ENCODE measurements around the gene OXLD1. TPM values are rescaled to one million over a fixed set of nuclear protein-coding genes. Genes with fewer than 3 reads are reported as not detected.

The OXLD1 gene
- total RNA-seq, 2 donors from 2014 or later = 19.3 to 19.6 TPM

DNA sequence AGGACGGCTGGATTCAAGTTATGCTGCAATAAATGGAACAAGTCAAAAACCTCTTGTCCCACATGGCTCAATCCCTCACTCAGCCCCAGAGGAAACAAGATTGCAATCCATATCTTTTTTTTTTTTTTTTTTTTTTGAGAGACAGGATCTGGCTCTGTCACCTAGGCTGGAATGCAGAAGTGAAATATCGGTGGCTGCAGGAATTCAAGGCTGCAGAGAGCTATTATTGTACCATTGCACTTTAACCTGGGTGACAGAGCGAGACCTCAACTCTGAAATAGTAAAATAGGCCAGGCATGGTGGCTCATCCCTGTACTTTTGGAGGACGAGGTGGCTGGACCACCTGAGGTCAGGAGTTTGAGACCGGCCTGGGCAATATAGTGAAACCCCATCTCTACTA, 7.4 kb downstream of the OXLD1 start:
- TF ChIP-seq CTCF (IDR thresholded peaks at IDR 0.05) = no peak
- Histone ChIP-seq H3K4me1 (no peaks in the 10 kb centered on the region), H3K9me3 (no peaks in the 10 kb centered on the region), H3K27me3 (no peaks in the 10 kb centered on the region), H3K36me3 (no peaks in the 10 kb centered on the region), H3K4me3 (no peak overlapping the region), H3K27ac (no peak overlapping the region)
- DNase-seq (ENCODE audit: low spot score) = no peak

DNA sequence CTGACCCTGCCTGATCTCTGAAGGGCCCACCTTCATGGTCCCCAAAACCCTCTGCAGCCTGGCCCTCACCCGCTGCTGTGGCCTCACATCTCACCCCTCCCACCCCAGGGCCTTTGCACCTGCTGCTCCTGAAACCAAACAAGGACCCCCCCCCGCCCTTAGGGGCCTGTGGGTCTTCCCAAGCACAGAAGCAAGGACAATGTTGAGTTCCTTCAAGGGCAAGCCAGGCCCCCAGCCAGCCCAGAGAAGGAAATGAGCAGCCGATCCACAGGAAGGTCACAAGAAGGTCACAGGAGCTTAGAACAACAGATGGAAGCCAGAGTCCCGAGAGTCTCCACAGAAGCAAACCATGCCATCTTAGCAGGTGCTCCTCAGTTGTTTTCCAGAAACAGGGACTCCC, 9.6 kb downstream of the OXLD1 start:
- Histone ChIP-seq H3K9me3 (no peaks in the 10 kb centered on the region), H3K27me3 (no peaks in the 10 kb centered on the region), H3K4me3 (no peak overlapping the region), H3K27ac (no peak overlapping the region), H3K4me1 (no peaks in the 10 kb centered on the region), H3K36me3 (no peaks in the 10 kb centered on the region)
- no peak for TF ChIP-seq CTCF (IDR thresholded peaks at IDR 0.05)
- no peak for DNase-seq (ENCODE audit: low spot score)

GRCh38 chr17:81656118-81656743, 10.2 kb downstream of the OXLD1 start, which contains the start of gene PDE6G:
TSS of gene PDE6G (minus strand) at chr17:81656542. CDS start at chr17:81653305, 3,237 bp downstream.
- H3K36me3 ChIP-seq = no peaks in the 10 kb centered on the region
- no peaks in the 10 kb centered on the region for H3K27me3 ChIP-seq
- H3K4me1 ChIP-seq = no peaks in the 10 kb centered on the region
- DNase-seq (ENCODE audit: low spot score) = no peak
- TF ChIP-seq CTCF (IDR thresholded peaks at IDR 0.05) = no peak
- no peak within 1 kb of the TSS for H3K27ac ChIP-seq
- H3K4me3 ChIP-seq = no peak within 1 kb of the TSS
- H3K9me3 ChIP-seq = no peaks in the 10 kb centered on the region

DNA sequence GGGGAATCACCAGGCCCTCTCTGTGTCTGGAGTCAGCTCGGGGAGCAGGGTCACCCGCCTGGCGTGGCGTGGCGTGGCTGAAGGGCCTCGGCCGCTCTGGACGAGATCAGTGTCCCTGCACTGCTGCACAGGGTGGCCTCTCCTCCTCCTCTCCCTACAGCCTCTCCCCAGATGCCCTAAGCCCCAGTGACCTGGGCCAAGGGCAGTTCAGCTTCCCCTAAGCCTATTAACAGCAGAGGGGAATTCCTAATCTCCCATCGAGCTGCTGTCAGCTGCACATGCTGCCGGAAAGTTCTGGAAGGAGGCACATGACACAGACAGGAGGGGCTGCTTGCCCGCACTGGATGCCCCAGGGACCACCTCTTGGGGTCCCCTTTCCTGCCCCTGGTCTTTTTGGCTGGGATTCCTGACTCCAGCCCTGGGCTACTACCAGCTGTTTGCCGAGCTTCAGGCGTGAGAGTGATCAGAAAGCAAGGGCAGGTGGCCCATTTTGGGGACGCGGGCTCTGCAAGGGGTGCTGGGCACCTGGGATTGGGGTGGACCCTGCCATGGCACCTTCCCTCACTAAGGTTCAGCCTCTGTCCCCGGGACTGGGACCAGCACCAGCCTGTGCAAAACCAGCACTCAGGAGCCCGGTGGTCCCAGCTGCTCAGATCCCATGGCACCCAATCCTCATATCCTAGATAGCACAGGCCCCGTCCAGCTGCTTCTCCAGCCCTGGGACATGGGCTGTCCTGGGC, 10.9 kb downstream of the OXLD1 start:
- Histone ChIP-seq H3K27me3 (no peaks in the 10 kb centered on the region), H3K27ac (no peak overlapping the region), H3K4me1 (no peaks in the 10 kb centered on the region), H3K4me3 (no peak overlapping the region), H3K36me3 (no peaks in the 10 kb centered on the region), H3K9me3 (no peaks in the 10 kb centered on the region)
- TF ChIP-seq CTCF (IDR thresholded peaks at IDR 0.05) = no peak
- DNase-seq (ENCODE audit: low spot score) = no peak

- Histone ChIP-seq H3K4me1 (no peaks in the 10 kb centered on the region), H3K27me3 (peaks cover 4 to 8% of the 10 kb centered on the region in 2 donors), H3K27ac (no peak overlapping the region), H3K9me3 (peaks cover 0 to 6% of the 10 kb centered on the region in 2 donors), H3K4me3 (no peak overlapping the region), H3K36me3 (no peaks in the 10 kb centered on the region)
- TF ChIP-seq CTCF (IDR thresholded peaks at IDR 0.05) = no peak
- no peak for DNase-seq (ENCODE audit: low spot score)
These were observed 13.3 kb downstream of the OXLD1 start for GRCh38 chr17:81652906-81653771.
